HepG2 (cell line): ENCODE measurements around the gene FYB1. TPM values are rescaled to one million over a fixed set of nuclear protein-coding genes. Genes with fewer than 3 reads are reported as not detected.

Source experiments
- ATAC-seq: fragments of 200-7000 bp; cut with Tn5 transposase; 3 replicates; pipeline ENCODE4 v1.9.1; 2020; ENCODE audit warnings: mild to moderate bottlenecking, moderate library complexity
- BruUV-seq: library from RNA; stranded (reverse); fragments of 400-500 nt; replicated peaks from 2 replicates; lab custom pipeline; 2021; lab: Mats Ljungman, UMichigan
- CTCF ChIA-PET: fragments of 300-600 bp; formaldehyde crosslinking; extraction: SDS; loops from one replicate; lab custom pipeline; 2021; ENCODE audit warnings: low total read pairs, inconsistent platforms, low intra/inter-chr PET ratio; lab: Yijun Ruan, JAX
- POLR2A ChIA-PET: fragments of 350-600 bp; sonication (Branson Sonifier 250); formaldehyde crosslinking; loops from one replicate; lab custom pipeline; 2020; ENCODE audit warnings: antibody characterized with exemption, inconsistent platforms; lab: Yijun Ruan, JAX
- DNase-seq: peaks from one replicate; pipeline ENCODE4 v3.0.0-alpha.2; 2015; ENCODE audit warnings: low spot score
- FAIRE-seq: peaks from 3 replicates; lab custom pipeline; 2011; peaks lifted over from hg19 to GRCh38; lab: Jason Lieb, UNC
- H2AFZ ChIP-seq: one replicate; pipeline ENCODE4 v1.6.1; 2011; ENCODE audit warnings: low read length, inconsistent platforms
- H3K27ac ChIP-seq: fragments of 300-600 bp; 3 replicates; pipeline ENCODE4 v1.8.0; 2011; ENCODE audit warnings: mixed run types, mild to moderate bottlenecking, mixed read lengths, low read length, inconsistent platforms; ENCODE audit not compliant: insufficient read depth; ENCODE audit errors: extremely low read length
- H3K27me3 ChIP-seq, 2 experiments: fragments of 200-600 bp in 1 of 2; 2 replicates in 1 of 2; 3 replicates in 1 of 2; pipeline versions ENCODE4 v1.6.0 to v1.8.0; 2011; ENCODE audit warnings: low read length in 2 of 2, mild to moderate bottlenecking in 2 of 2, moderate library complexity in 2 of 2, inconsistent platforms in 1 of 2; ENCODE audit not compliant: insufficient read depth in 2 of 2, control insufficient read depth in 1 of 2
- H3K36me3 ChIP-seq, 2 experiments: fragments of 200-600 bp in 1 of 2; replicated peaks in 1 of 2; 2 replicates in 1 of 2; 3 replicates in 1 of 2; pipeline versions ENCODE4 v1.5.1 to v1.8.0; 2011; ENCODE audit warnings: low read length in 2 of 2, inconsistent platforms in 1 of 2; ENCODE audit not compliant: insufficient read depth in 2 of 2, control insufficient read depth in 1 of 2
- H3K4me1 ChIP-seq: 2 replicates; pipeline ENCODE4 v1.5.1; 2012; ENCODE audit warnings: low read length, inconsistent platforms; ENCODE audit not compliant: insufficient read depth
- H3K4me2 ChIP-seq: 2 replicates; pipeline ENCODE4 v1.6.0; 2011; ENCODE audit warnings: low read depth, low read length, inconsistent platforms
- H3K4me3 ChIP-seq, 3 experiments: fragments of 200-600 bp in 1 of 3; sonication (generic), shearing (Covaris generic) in 1 of 3; replicated peaks in 1 of 3; 2 replicates each; pipeline ENCODE4 v1.5.1; 2011 to 2016; ENCODE audit warnings: low read length in 3 of 3, inconsistent platforms in 2 of 3, low read depth in 2 of 3, mild to moderate bottlenecking in 2 of 3, control low read depth in 1 of 3, mixed read lengths in 1 of 3; ENCODE audit not compliant: insufficient read depth in 1 of 3
- H3K79me2 ChIP-seq: one replicate; pipeline ENCODE4 v1.6.1; 2011; ENCODE audit warnings: low read length, inconsistent platforms; ENCODE audit not compliant: insufficient read depth
- H3K9ac ChIP-seq: 2 replicates; pipeline ENCODE4 v1.6.0; 2011; ENCODE audit warnings: mild to moderate bottlenecking, low read depth, low read length, inconsistent platforms; ENCODE audit not compliant: insufficient read depth
- H3K9me3 ChIP-seq: 2 replicates; pipeline ENCODE4 v1.5.1; 2012; ENCODE audit warnings: mild to moderate bottlenecking, low read length
- H4K20me1 ChIP-seq: 2 replicates; pipeline ENCODE4 v1.6.0; 2011; ENCODE audit warnings: inconsistent platforms, mild to moderate bottlenecking, low read length, moderate library complexity; ENCODE audit not compliant: insufficient read depth
- ARNTL ChIP-seq: sonication (generic); formaldehyde crosslinking; IDR thresholded peaks from 2 replicates; pipeline ENCODE4 v1.4.0; 2020; ENCODE audit warnings: mild to moderate bottlenecking, missing genetic modification reagents
- FOSL2 ChIP-seq: sonication (generic); formaldehyde crosslinking; IDR thresholded peaks from 2 replicates; pipeline ENCODE4 v1.4.0; 2020; ENCODE audit warnings: missing genetic modification reagents
- HNF4A ChIP-seq: sonication (generic); formaldehyde crosslinking; IDR thresholded peaks from 2 replicates; pipeline ENCODE4 v1.4.0; 2020; ENCODE audit warnings: missing genetic modification reagents
- MAFF ChIP-seq: IDR thresholded peaks from 2 replicates; pipeline ENCODE4 v1.6.1; 2011; ENCODE audit warnings: low read depth, low read length, improper control_type of control experiment
- MAFK ChIP-seq, 2 experiments: IDR thresholded peaks in 1 of 2; conservative IDR thresholded peaks in 1 of 2; 2 replicates each; pipeline ENCODE4 v1.6.1; 2011; ENCODE audit warnings: improper control_type of control experiment in 2 of 2, low read length in 2 of 2
- NFE2L2 ChIP-seq: fragments of 150-350 bp; IDR thresholded peaks from 2 replicates; pipeline ENCODE4 v1.6.1; 2014; ENCODE audit warnings: low read length
- PHF8 ChIP-seq: sonication (generic); formaldehyde crosslinking; IDR thresholded peaks from 2 replicates; pipeline ENCODE4 v1.5.0; 2020; ENCODE audit warnings: missing genetic modification reagents
- SAP130 ChIP-seq: IDR thresholded peaks from 2 replicates; pipeline ENCODE4 v1.6.1; 2016; ENCODE audit warnings: low read depth
- SRSF1 ChIP-seq: fragments of 200-400 bp; formaldehyde crosslinking; optimal IDR thresholded peaks from 2 replicates; pipeline ENCODE3; 2017; ENCODE audit warnings: mild to moderate bottlenecking, low read depth, low read length, moderate library complexity
- ZNF335 ChIP-seq: sonication (generic); formaldehyde crosslinking; IDR thresholded peaks from 2 replicates; pipeline ENCODE4 v1.4.0; 2020; ENCODE audit warnings: missing genetic modification reagents
- ZSCAN21 ChIP-seq: sonication (generic); formaldehyde crosslinking; IDR thresholded peaks from 2 replicates; pipeline ENCODE4 v1.8.0; 2022; ENCODE audit warnings: mild to moderate bottlenecking, missing genetic modification reagents, moderate library complexity, borderline replicate concordance
- WGBS: methylation state at CpG from one replicate; pipeline ENCODE4 v1.1.6; 2017; ENCODE audit warnings: low lambda C conversion rate; 5-methylcytosine and 5-hydroxymethylcytosine counted together
- in situ Hi-C: cut with HindIII; loops from 2 replicates; pipeline ENCODE4 v1.10.0; 2017; ENCODE audit warnings: low pct_unique_long_range_greater_than_20kb; ENCODE audit not compliant: extremely low pct_ligation_motif_present
- intact Hi-C: fragments of 100-400 bp; cut with micrococcal nuclease; formaldehyde crosslinking; loops from one replicate; pipeline ENCODE4 v1.10.0; 2022; ENCODE audit not compliant: unreplicated experiment
- polyA plus RNA-seq, 8 experiments: library from polyadenylated mRNA; depleted of rRNA in 3 of 8; stranded (reverse) in 7 of 8; unstranded in 1 of 8; fragments of >200 nt; fragmentation: Illumina TruSeq in 4 of 8; extraction: Trizol in 4 of 8; gene quantifications; 2 replicates each; pipeline versions ENCODE4 v1.2.1 to v1.2.3, GENCODE V29; 2011 to 2016; ENCODE audit warnings: low read depth in 4 of 8, missing spikeins in 1 of 8, mixed read lengths in 1 of 8; ENCODE audit not compliant: insufficient read depth in 1 of 8
- total RNA-seq, 5 experiments: library from RNA; depleted of rRNA; stranded (reverse); fragments of >200 nt; fragmentation: Illumina TruSeq; extraction: Trizol; gene quantifications; 2 replicates each; pipeline ENCODE4 v1.2.3, GENCODE V29; 2016; ENCODE audit warnings: low read depth in 1 of 5

Gene FYB1
- total and polyA plus RNA-seq, 2 of the 13 experiments (the other 11 are each of a cell fraction or from before 2014, with no cell fraction given) = 0.03 TPM; not detected in 1

DNA sequence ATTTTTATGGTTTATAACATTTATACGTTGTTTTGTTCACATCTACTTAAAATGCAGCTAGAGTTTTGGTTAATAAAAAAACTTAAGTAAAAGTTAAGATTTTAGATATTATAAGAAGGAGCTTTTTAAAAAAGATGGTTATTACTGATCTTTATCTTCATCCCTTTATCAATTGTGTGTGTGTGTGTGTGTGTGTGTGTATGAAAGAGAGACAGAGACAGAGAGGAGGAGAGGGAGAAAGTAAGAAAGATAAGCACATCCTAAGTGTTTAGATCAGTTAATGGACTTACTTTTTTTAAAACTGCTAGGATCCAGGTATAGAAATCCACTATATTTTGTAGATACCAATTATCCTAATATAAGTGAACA lies 99.3 kb downstream of the FYB1 start:
- no peak overlapping the region for H3K4me3 ChIP-seq
- no peak overlapping the region for H3K9ac ChIP-seq
- intact Hi-C loops = no loop called here
- in situ Hi-C loops = no loop called here
- no peak for ATAC-seq
- H3K9me3 ChIP-seq = no peaks in the 10 kb centered on the region
- ChIA-PET CTCF (no interaction called here), POLR2A (no interaction called here)
- H2AFZ ChIP-seq = no peak overlapping the region
- H3K4me1 ChIP-seq = no peaks in the 10 kb centered on the region
- 18% methylated on average over 1 of the region's 1 CpG for WGBS
- no peak overlapping the region for H3K27ac ChIP-seq
- DNase-seq = no peak
- H3K27me3 ChIP-seq = no peaks in the 10 kb centered on the region
- H3K36me3 ChIP-seq = no peaks in the 10 kb centered on the region
- H3K4me2 ChIP-seq = no peak overlapping the region
- H3K79me2 ChIP-seq = no peaks in the 10 kb centered on the region
- H4K20me1 ChIP-seq = no peaks in the 10 kb centered on the region
- no TSS peak for BruUV-seq
- no peak for FAIRE-seq
- TF ChIP-seq SAP130 (CRISPR knock-in tag) (no peak), FOSL2 (CRISPR knock-in tag) (no peak), HNF4A (CRISPR knock-in tag) (no peak), ZSCAN21 (CRISPR knock-in tag) (no peak), ZNF335 (CRISPR knock-in tag) (no peak)

DNA sequence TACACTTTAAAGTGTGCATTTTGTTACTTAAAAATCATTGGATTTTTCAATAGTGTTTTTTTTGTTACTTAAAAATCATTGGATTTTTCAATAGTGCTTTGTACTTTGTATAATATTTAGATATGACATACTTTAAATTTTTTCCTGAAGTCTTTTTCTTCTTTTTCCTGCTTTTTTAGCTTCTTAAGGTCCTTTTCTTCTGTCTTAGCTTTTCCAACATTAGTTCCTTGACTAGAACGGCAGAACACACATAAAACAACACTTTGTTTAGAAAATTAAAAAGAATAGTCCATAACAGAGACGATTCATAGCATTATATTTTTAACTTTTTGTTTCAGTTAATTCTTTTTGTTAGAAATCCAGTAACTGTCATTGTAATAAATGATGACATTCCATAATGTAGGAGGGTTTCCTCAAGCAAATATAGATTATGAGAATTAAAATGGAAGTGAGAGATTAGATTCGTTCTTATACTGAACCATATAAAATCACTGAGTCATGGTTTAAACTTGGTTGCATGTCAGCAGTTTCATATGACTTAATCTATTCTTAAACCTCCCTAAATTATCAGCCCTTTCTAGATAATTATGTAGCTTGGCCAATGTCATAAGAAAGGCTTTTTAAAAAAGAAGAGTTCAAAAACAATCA lies 99.8 kb downstream of the FYB1 start:
- POLR2A ChIA-PET = no interaction called here
- no peak overlapping the region for H3K9ac ChIP-seq
- no peak overlapping the region for H3K27ac ChIP-seq
- no peaks in the 10 kb centered on the region for H3K36me3 ChIP-seq
- DNase-seq (no peak), FAIRE-seq (no peak), ATAC-seq (no peak)
- TF ChIP-seq PHF8 (no peak), NFE2L2 (peak; percentile 42; the same call in 1 of the 2 replicates), ARNTL (CRISPR knock-in tag) (no peak), MAFF (peak; percentile 45; the same call in 1 of the 2 replicates), MAFK (conservative IDR thresholded peaks at IDR 0.05 in 1 of 2, IDR thresholded peaks at IDR 0.05 in 1 of 2; ENCODE audit: low read length in 2 of 2) (peak; percentile 1 to 36; a peak in 1 of 4 replicates), SRSF1 (no peak)
- no peaks in the 10 kb centered on the region for H4K20me1 ChIP-seq
- no peaks in the 10 kb centered on the region for H3K9me3 ChIP-seq
- intact Hi-C loops (no loop called here), in situ Hi-C loops (no loop called here)
- H3K4me1 ChIP-seq = no peaks in the 10 kb centered on the region
- no TSS peak for BruUV-seq
- CTCF ChIA-PET = no interaction called here
- H3K4me2 ChIP-seq = no peak overlapping the region
- H3K4me3 ChIP-seq = no peak overlapping the region
- WGBS = 28% methylated on average over 3 of the region's 3 CpGs
- no peak overlapping the region for H2AFZ ChIP-seq
- H3K79me2 ChIP-seq = no peaks in the 10 kb centered on the region
- no peaks in the 10 kb centered on the region for H3K27me3 ChIP-seq
